NB4 (cell line): ENCODE measurements around the gene MB21D2.

Source experiments
- DNase-seq: peaks from one replicate; pipeline ENCODE4 v3.0.0; 2010; ENCODE audit warnings: low read depth
- H3K4me3 ChIP-seq: one replicate; pipeline ENCODE4 v1.5.1; 2011; ENCODE audit warnings: mild to moderate bottlenecking, low read depth, low read length, moderate library complexity
- MYC ChIP-seq: IDR thresholded peaks from 2 replicates; pipeline ENCODE4 v1.6.1; 2011; ENCODE audit warnings: low read depth, low read length
- POLR2A ChIP-seq: IDR thresholded peaks from 2 replicates; pipeline ENCODE4 v1.6.1; 2011; ENCODE audit warnings: mild to moderate bottlenecking; ENCODE audit not compliant: insufficient read length; ENCODE audit errors: extremely low read depth
- TF ChIP-seq, protein P1 (sequence below): IDR thresholded peaks from one replicate; pipeline ENCODE4 v1.5.1; 2012; ENCODE audit warnings: low read depth, low read length
- TF ChIP-seq, protein P2 (sequence below): IDR thresholded peaks from 2 replicates; pipeline ENCODE4 v1.6.1; 2011; ENCODE audit warnings: low read depth, low read length

The MB21D2 gene

DNA sequence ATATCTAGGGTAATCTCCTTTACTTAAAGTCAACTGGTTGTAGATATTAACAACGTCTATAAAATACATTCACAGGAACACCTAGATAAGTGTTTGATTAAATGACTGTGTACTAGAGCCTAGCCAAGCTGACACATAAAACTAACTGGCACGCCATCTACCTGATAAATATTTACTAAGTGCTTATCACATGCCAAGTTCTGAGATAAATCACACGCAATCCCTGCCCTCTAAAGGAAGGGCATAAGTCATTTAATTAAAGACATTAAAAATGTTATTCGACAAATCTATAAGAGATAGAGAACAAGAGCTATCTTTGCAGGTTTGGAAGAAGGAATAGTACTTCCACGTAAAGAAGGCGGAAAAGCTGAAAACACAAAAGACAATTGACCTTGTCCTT, 11.1 kb upstream of the MB21D2 start:
- no peak overlapping the region for H3K4me3 ChIP-seq
- no peak for DNase-seq
- TF ChIP-seq MYC (no peak), POLR2A (no peak)
- TF ChIP-seq, protein P1, sequence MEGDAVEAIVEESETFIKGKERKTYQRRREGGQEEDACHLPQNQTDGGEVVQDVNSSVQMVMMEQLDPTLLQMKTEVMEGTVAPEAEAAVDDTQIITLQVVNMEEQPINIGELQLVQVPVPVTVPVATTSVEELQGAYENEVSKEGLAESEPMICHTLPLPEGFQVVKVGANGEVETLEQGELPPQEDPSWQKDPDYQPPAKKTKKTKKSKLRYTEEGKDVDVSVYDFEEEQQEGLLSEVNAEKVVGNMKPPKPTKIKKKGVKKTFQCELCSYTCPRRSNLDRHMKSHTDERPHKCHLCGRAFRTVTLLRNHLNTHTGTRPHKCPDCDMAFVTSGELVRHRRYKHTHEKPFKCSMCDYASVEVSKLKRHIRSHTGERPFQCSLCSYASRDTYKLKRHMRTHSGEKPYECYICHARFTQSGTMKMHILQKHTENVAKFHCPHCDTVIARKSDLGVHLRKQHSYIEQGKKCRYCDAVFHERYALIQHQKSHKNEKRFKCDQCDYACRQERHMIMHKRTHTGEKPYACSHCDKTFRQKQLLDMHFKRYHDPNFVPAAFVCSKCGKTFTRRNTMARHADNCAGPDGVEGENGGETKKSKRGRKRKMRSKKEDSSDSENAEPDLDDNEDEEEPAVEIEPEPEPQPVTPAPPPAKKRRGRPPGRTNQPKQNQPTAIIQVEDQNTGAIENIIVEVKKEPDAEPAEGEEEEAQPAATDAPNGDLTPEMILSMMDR: no peak
- TF ChIP-seq, protein P2, sequence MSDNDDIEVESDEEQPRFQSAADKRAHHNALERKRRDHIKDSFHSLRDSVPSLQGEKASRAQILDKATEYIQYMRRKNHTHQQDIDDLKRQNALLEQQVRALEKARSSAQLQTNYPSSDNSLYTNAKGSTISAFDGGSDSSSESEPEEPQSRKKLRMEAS: no peak

DNA sequence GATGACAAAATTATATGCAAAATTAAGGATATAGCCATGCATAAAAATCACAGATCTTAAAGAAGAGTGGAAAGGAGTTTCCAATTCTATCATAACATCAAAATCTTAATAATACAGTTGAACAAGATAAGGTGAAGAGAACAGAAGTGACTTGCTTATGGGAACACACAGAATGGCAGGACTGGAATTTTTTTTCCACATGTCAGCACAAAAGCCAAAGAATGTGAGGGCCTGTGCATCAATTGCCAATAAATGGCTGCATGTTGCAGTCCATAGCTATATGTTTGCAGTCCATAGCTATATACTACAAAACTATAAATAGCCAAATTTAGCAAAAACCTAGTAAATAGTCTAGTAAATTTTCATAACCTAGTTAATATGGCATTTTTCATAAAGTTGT, 10.4 kb upstream of the MB21D2 start:
- TF ChIP-seq POLR2A: no peak
- TF ChIP-seq, protein P2: no peak
- TF ChIP-seq, protein P1: no peak
- no peak for TF ChIP-seq MYC
- no peak for DNase-seq
- H3K4me3 ChIP-seq: no peak overlapping the region

DNA sequence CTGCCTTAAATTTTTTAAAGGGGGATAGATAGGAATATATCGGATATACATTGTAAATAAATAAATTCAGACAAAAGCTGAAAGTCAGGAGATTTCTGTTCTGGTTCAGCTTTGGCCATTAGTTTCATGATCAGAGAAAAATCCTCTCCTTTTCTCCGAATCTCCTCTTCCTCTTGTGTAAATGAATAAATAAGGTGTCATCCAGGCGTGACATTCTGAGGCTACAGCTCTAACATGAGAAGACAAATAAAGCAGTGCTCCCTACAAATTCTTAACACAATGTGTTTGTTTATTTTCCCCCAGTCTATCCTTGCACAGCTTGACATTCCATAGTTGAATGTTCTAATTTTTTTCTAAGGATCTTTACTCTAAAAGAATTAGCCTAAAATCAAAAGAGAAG, 9.4 kb upstream of the MB21D2 start:
- DNase-seq: no peak
- TF ChIP-seq MYC (no peak), POLR2A (no peak)
- TF ChIP-seq, protein P1: no peak
- TF ChIP-seq, protein P2: no peak
- no peak overlapping the region for H3K4me3 ChIP-seq

DNA sequence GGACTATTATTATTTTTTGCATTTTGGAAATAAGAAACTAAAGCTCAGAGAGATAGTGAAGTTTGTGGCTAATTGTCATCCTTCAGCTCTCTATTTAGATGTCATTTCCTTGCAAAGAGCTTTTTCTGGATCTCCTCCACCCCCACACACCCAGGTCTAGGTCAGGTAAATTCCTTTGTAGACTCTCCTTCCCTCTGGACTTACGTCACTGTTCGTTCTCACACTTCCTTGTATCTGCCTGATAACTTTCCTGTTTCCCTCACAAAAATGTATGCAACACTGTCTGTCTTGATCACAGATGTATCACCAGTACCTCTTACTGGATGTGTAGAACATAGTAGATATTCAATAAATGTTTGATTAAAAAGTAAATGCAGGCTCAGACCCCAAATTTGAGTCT, 6.1 kb upstream of the MB21D2 start:
- TF ChIP-seq MYC: no peak
- no peak for TF ChIP-seq POLR2A
- TF ChIP-seq, protein P1: no peak
- TF ChIP-seq, protein P2: no peak
- H3K4me3 ChIP-seq: no peak overlapping the region
- no peak for DNase-seq

DNA sequence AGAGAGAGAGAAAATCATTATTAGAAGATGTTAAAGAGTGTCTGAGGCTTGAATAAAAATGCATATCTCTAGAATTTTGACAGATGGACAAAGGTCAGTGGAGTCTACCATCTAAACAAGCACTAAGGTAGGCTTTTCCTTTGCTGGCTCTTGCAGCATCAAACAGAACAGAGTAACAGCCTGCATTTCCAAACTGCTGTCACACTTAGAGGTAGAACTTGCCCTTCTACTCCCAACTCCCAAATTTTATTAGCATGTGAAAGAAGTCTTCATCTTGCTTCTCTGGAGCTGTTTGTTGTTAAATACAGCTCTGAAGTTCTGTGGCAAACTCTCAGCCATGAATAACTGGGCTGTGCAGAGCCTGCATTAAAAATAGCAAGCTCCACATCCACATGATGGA, 4.1 kb upstream of the MB21D2 start:
- no peak for DNase-seq
- no peak for TF ChIP-seq POLR2A
- TF ChIP-seq, protein P2: no peak
- TF ChIP-seq MYC: no peak
- TF ChIP-seq, protein P1: no peak
- no peak overlapping the region for H3K4me3 ChIP-seq

DNA sequence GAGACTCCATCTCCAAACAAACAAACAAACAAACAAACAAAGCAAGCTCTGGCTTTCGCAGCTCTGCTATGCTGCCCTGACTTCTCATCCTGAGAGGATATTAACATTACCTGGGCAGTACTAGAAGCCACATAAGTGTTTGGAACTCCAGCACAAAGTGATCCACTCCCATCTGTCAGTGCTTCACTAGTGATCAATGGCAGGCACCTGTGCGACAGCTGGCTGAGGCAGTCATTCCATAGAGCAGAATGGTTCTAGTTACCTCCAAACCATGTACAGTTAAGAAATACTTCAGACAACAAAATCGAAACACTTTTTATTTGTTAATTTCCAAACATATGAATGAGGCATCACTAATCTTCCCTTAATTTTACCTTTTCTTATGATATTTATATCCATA, 2.8 kb upstream of the MB21D2 start:
- TF ChIP-seq, protein P1: no peak
- TF ChIP-seq MYC (no peak), POLR2A (no peak)
- TF ChIP-seq, protein P2: no peak
- no peak for DNase-seq
- H3K4me3 ChIP-seq: no peak overlapping the region
